Measurements from ENCODE around the gene CACNA1C. TPM values are rescaled to one million over a fixed set of nuclear protein-coding genes. Genes with fewer than 3 reads are reported as not detected.

The CACNA1C gene
- total RNA-seq, 2 donors from 2014 or later = 0.86 to 6.3 TPM

DNA sequence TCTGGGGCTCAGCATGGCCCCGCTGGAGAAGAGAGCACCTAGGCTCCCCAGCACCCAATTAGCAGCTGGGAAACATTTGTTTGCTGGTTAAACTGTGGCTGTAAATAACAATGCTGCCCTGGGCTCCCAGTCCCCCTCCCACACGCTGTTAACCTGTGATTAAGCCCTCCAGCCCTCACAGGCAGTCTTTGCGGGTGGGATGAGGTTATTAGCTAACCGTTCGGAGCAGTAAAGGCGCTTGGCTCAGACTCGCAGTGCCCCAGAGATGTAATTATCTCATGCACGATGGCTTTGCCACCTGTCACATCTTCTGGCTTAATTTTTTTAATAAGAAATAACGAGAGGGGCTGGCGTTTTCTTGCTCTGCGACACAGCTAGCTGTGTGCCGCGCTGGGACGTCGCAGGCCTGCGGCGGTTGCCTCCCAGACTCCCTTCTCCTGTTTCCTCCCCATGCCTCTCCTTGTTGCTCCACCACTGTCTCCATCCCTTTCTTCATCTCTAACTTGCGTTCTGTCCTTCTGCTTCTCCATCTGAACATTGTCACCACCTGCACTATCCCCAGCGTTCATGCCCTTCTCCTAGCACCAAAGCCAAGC, 502.8 kb downstream of the CACNA1C start:
- no peak overlapping the region for H3K27ac Mint-ChIP-seq
- peak; percentile 87 for DNase-seq
- H3K4me3 Mint-ChIP-seq = no peak overlapping the region
- H3K4me1 Mint-ChIP-seq = peaks cover 16% of the 10 kb centered on the region
- no peaks in the 10 kb centered on the region for H3K36me3 Mint-ChIP-seq (ENCODE audit: low read depth)
- H3K9me3 Mint-ChIP-seq = no peaks in the 10 kb centered on the region
- no peak overlapping the region for H3K9ac ChIP-seq (ENCODE audit: extremely low read depth, low read length, poor library complexity, severe bottlenecking)
- peaks cover 17% of the 10 kb centered on the region for H3K27me3 Mint-ChIP-seq (ENCODE audit: insufficient read depth)
- no peaks in the 10 kb centered on the region for H3K9me3 ChIP-seq (ENCODE audit: control insufficient read depth, low read length)
- peaks cover 6% of the 10 kb centered on the region for H3K4me1 ChIP-seq (ENCODE audit: control insufficient read depth, insufficient read depth, low read length)
- no peak overlapping the region for H3K4me3 ChIP-seq (ENCODE audit: low read length)
- no peaks in the 10 kb centered on the region for H3K27me3 ChIP-seq (ENCODE audit: control insufficient read depth, insufficient read depth, low read length, poor library complexity, severe bottlenecking)
- WGBS, 2 experiments (ENCODE audit: insufficient coverage in 1 of 2, insufficient read length in 1 of 2) = 84 to 94% methylated on average over 12 to 19 of the region's 19 CpGs
- TF ChIP-seq, protein P1, sequence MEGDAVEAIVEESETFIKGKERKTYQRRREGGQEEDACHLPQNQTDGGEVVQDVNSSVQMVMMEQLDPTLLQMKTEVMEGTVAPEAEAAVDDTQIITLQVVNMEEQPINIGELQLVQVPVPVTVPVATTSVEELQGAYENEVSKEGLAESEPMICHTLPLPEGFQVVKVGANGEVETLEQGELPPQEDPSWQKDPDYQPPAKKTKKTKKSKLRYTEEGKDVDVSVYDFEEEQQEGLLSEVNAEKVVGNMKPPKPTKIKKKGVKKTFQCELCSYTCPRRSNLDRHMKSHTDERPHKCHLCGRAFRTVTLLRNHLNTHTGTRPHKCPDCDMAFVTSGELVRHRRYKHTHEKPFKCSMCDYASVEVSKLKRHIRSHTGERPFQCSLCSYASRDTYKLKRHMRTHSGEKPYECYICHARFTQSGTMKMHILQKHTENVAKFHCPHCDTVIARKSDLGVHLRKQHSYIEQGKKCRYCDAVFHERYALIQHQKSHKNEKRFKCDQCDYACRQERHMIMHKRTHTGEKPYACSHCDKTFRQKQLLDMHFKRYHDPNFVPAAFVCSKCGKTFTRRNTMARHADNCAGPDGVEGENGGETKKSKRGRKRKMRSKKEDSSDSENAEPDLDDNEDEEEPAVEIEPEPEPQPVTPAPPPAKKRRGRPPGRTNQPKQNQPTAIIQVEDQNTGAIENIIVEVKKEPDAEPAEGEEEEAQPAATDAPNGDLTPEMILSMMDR (conservative IDR thresholded peaks at IDR 0.05) = no peak
- H3K36me3 ChIP-seq (ENCODE audit: control insufficient read depth, insufficient read depth, low read length) = no peaks in the 10 kb centered on the region
- no peak overlapping the region for H3K27ac ChIP-seq (ENCODE audit: low read depth, low read length)

DNA sequence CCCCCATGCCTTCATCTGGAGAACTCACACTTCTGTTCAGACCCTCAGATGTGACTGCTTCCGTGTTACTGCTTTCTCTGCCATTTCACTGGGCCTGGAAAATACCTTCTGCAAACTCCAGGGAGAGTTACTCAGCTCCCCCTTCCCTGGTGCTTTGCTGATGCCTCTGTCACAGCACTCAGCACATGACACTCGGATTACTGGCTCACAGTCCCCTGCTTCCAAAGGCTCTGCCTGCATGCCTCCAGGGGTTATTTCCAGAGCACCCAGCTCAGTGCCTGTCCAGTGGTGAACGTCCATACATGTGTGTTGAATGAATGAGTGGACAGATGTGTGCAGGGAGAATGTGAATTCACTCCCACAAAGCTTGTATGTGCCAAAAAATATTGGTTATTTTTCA, 504.8 kb downstream of the CACNA1C start:
- Mint-ChIP-seq H3K27ac (no peak overlapping the region), H3K4me3 (no peak overlapping the region), H3K27me3 (ENCODE audit: insufficient read depth) (peaks cover 20% of the 10 kb centered on the region), H3K4me1 (peaks cover 16% of the 10 kb centered on the region), H3K36me3 (ENCODE audit: low read depth) (no peaks in the 10 kb centered on the region), H3K9me3 (no peaks in the 10 kb centered on the region)
- no peaks in the 10 kb centered on the region for H3K27me3 ChIP-seq (ENCODE audit: control insufficient read depth, insufficient read depth, low read length, poor library complexity, severe bottlenecking)
- TF ChIP-seq, protein P1 (conservative IDR thresholded peaks at IDR 0.05) = peak; percentile 47
- H3K4me1 ChIP-seq (ENCODE audit: control insufficient read depth, insufficient read depth, low read length) = peaks cover 6% of the 10 kb centered on the region
- WGBS, 2 experiments (ENCODE audit: insufficient coverage in 1 of 2, insufficient read length in 1 of 2) = 69 to 75% methylated on average over 2 to 3 of the region's 3 CpGs
- H3K9me3 ChIP-seq (ENCODE audit: control insufficient read depth, low read length) = no peaks in the 10 kb centered on the region
- no peak for DNase-seq
- no peaks in the 10 kb centered on the region for H3K36me3 ChIP-seq (ENCODE audit: control insufficient read depth, insufficient read depth, low read length)
- H3K9ac ChIP-seq (ENCODE audit: extremely low read depth, low read length, poor library complexity, severe bottlenecking) = no peak overlapping the region
- H3K27ac ChIP-seq (ENCODE audit: low read depth, low read length) = no peak overlapping the region
- no peak overlapping the region for H3K4me3 ChIP-seq (ENCODE audit: low read length)

DNA sequence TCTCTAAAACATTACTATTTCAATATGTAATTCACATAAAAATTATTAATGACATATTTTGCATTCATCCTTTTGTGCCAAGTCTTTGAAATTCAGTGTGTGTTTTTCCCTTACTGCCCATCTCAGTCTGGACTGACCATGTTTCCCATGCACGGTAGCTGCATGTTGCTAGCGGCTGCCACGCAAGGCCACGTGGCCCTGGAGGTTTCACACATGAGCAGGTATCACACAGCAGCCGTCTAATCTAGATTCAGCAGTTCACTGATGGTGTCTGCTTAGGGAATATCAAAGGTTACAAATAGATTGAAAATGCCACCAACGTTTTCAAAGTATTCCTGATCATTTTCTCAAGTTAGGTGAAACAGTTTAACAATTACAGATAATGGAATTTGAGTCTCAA, 507.1 kb downstream of the CACNA1C start:
- Histone ChIP-seq H3K27ac (ENCODE audit: low read depth, low read length) (no peak overlapping the region), H3K4me3 (ENCODE audit: low read length) (no peak overlapping the region), H3K27me3 (ENCODE audit: control insufficient read depth, insufficient read depth, low read length, poor library complexity, severe bottlenecking) (no peaks in the 10 kb centered on the region), H3K9me3 (ENCODE audit: control insufficient read depth, low read length) (no peaks in the 10 kb centered on the region), H3K36me3 (ENCODE audit: control insufficient read depth, insufficient read depth, low read length) (no peaks in the 10 kb centered on the region), H3K9ac (ENCODE audit: extremely low read depth, low read length, poor library complexity, severe bottlenecking) (no peak overlapping the region), H3K4me1 (ENCODE audit: control insufficient read depth, insufficient read depth, low read length) (peaks cover 6% of the 10 kb centered on the region)
- DNase-seq = no peak
- H3K9me3 Mint-ChIP-seq = no peaks in the 10 kb centered on the region
- 96 to 97% methylated on average over 5 to 6 of the region's 6 CpGs for WGBS, 2 experiments (ENCODE audit: insufficient coverage in 1 of 2, insufficient read length in 1 of 2)
- H3K27me3 Mint-ChIP-seq (ENCODE audit: insufficient read depth) = peaks cover 20% of the 10 kb centered on the region
- no peak overlapping the region for H3K27ac Mint-ChIP-seq
- TF ChIP-seq, protein P1 (conservative IDR thresholded peaks at IDR 0.05) = no peak
- H3K4me3 Mint-ChIP-seq = no peak overlapping the region
- peaks cover 13% of the 10 kb centered on the region for H3K4me1 Mint-ChIP-seq
- no peaks in the 10 kb centered on the region for H3K36me3 Mint-ChIP-seq (ENCODE audit: low read depth)

Data from endodermal cell (in vitro differentiated cells).